RWPE2 (cell line): ENCODE results near the gene TRIM28.

ENCODE experiments used
- ATAC-seq: fragments of 200-7000 bp; cut with Tn5 transposase; 3 replicates; pipeline ENCODE4 v1.9.1; 2021; ENCODE audit warnings: low read depth
- DNase-seq: peaks from one replicate; pipeline ENCODE4 v3.0.0-alpha.2; 2020; ENCODE audit warnings: low spot score
- H3K27ac ChIP-seq: fragments of 450-650 bp; 2 replicates; pipeline ENCODE4 v1.5.1; 2017; ENCODE audit warnings: mild to moderate bottlenecking; ENCODE audit not compliant: poor library complexity, severe bottlenecking
- H3K27me3 ChIP-seq: fragments of 250-450 bp; sonication (Bioruptor Pico); 2 replicates; pipeline ENCODE4 v1.5.1; 2021; ENCODE audit warnings: mild to moderate bottlenecking, moderate library complexity; ENCODE audit not compliant: insufficient read depth, poor library complexity, severe bottlenecking
- H3K36me3 ChIP-seq: fragments of 250-450 bp; sonication (Bioruptor Pico); 2 replicates; pipeline ENCODE4 v1.5.1; 2020; ENCODE audit warnings: low read depth, mild to moderate bottlenecking, moderate library complexity
- H3K4me1 ChIP-seq: fragments of 250-450 bp; sonication (Bioruptor Pico); 2 replicates; pipeline ENCODE4 v1.5.1; 2021; ENCODE audit warnings: mild to moderate bottlenecking, moderate library complexity; ENCODE audit not compliant: insufficient read depth, poor library complexity, severe bottlenecking
- H3K4me3 ChIP-seq: fragments of 250-450 bp; sonication (Bioruptor Pico); 2 replicates; pipeline ENCODE4 v1.5.1; 2021; ENCODE audit warnings: mild to moderate bottlenecking, moderate library complexity; ENCODE audit not compliant: severe bottlenecking
- H3K9me3 ChIP-seq: fragments of 250-450 bp; sonication (Bioruptor Pico); 2 replicates; pipeline ENCODE4 v1.5.1; 2021; ENCODE audit warnings: mild to moderate bottlenecking, moderate library complexity; ENCODE audit not compliant: severe bottlenecking
- CTCF ChIP-seq: fragments of 450-650 bp; IDR thresholded peaks from one replicate; pipeline ENCODE4 v1.5.1; 2017; ENCODE audit warnings: mild to moderate bottlenecking, moderate library complexity; ENCODE audit not compliant: poor library complexity, severe bottlenecking

Gene TRIM28

GRCh38 chr19:58584498-58585441 lies 40.9 kb downstream of the TRIM28 start:
- H3K36me3 ChIP-seq, result peaks cover 6% of the 10 kb centered on the region; the same call in 1 of the 2 replicates
- H3K4me1 ChIP-seq, result no peaks in the 10 kb centered on the region
- no peaks in the 10 kb centered on the region for H3K27me3 ChIP-seq
- DNase-seq (no peak), ATAC-seq (no peak)
- H3K4me3 ChIP-seq, result no peak overlapping the region
- H3K27ac ChIP-seq, result no peak overlapping the region
- TF ChIP-seq CTCF, result no peak
- H3K9me3 ChIP-seq, result no peaks in the 10 kb centered on the region

- Histone ChIP-seq H3K27me3 (no peaks in the 10 kb centered on the region), H3K9me3 (no peaks in the 10 kb centered on the region), H3K27ac (no peak overlapping the region), H3K4me1 (no peaks in the 10 kb centered on the region), H3K4me3 (no peak overlapping the region), H3K36me3 (peaks cover 6% of the 10 kb centered on the region; the same call in 1 of the 2 replicates)
- no peak for ATAC-seq
- DNase-seq, result no peak
- TF ChIP-seq CTCF, result no peak
These were observed 41.7 kb downstream of the TRIM28 start for GRCh38 chr19:58585442-58586132.

GRCh38 chr19:58586133-58586765 lies 42.4 kb downstream of the TRIM28 start:
- Histone ChIP-seq H3K4me3 (no peak overlapping the region), H3K4me1 (no peaks in the 10 kb centered on the region), H3K9me3 (no peaks in the 10 kb centered on the region), H3K27me3 (no peaks in the 10 kb centered on the region), H3K36me3 (peaks cover 6% of the 10 kb centered on the region; the same call in 1 of the 2 replicates), H3K27ac (no peak overlapping the region)
- ATAC-seq (no peak), DNase-seq (no peak)
- TF ChIP-seq CTCF, result no peak
